H1 (cell line): ENCODE results near the gene ZSWIM6. TPM values are rescaled to one million over a fixed set of nuclear protein-coding genes. Genes with fewer than 3 reads are reported as not detected.
"Not testable (repeated sequence)": the region's sequence is repeated elsewhere in the genome, so short reads cannot be mapped to it uniquely, and the experiment has no call there.

Experiments
- CTCF ChIA-PET: fragments of 300-600 bp; sonication (Branson Sonifier 250); formaldehyde crosslinking; loops from one replicate; lab custom pipeline; 2021; ENCODE audit not compliant: partially characterized antibody; lab: Charles Lee
- POLR2A ChIA-PET: fragments of 300-600 bp; sonication (Branson Sonifier 250); formaldehyde crosslinking; loops from one replicate; lab custom pipeline; 2021; ENCODE audit warnings: inconsistent platforms; ENCODE audit not compliant: partially characterized antibody; lab: Charles Lee
- DNase-seq, 2 experiments: peaks; one replicate each; pipeline versions ENCODE4 v3.0.0 to v3.0.0-alpha.2; 2010 to 2022; ENCODE audit warnings: low spot score in 2 of 2, low read depth in 1 of 2, mixed read lengths in 1 of 2
- FAIRE-seq: peaks from 2 replicates; lab custom pipeline; 2011; peaks lifted over from hg19 to GRCh38; lab: Jason Lieb, UNC
- H2AFZ ChIP-seq: 2 replicates; pipeline ENCODE4 v1.8.1; 2012; ENCODE audit warnings: low read length, inconsistent platforms
- H2AK5ac ChIP-seq: 2 replicates; pipeline ENCODE4 v1.6.1; 2013; ENCODE audit warnings: low read depth, low read length
- H2BK120ac ChIP-seq: replicated peaks from 2 replicates; pipeline ENCODE3; 2013; ENCODE audit warnings: low read depth, low read length, inconsistent platforms
- H2BK12ac ChIP-seq: 2 replicates; pipeline ENCODE4 v1.6.1; 2013; ENCODE audit warnings: low read depth, low read length
- H2BK15ac ChIP-seq: 2 replicates; pipeline ENCODE4 v1.6.1; 2013; ENCODE audit warnings: low read length
- H2BK20ac ChIP-seq: 2 replicates; pipeline ENCODE4 v1.6.1; 2013; ENCODE audit warnings: low read length
- H2BK5ac ChIP-seq: 2 replicates; pipeline ENCODE4 v1.6.1; 2013; ENCODE audit warnings: low read depth, low read length
- H3K14ac ChIP-seq: 2 replicates; pipeline ENCODE4 v1.6.1; 2013; ENCODE audit warnings: inconsistent platforms; ENCODE audit not compliant: insufficient read length
- H3K18ac ChIP-seq: 2 replicates; pipeline ENCODE4 v1.6.1; 2013; ENCODE audit warnings: low read length; ENCODE audit errors: extremely low read depth
- H3K23ac ChIP-seq: 2 replicates; pipeline ENCODE4 v1.6.1; 2013; ENCODE audit warnings: inconsistent platforms; ENCODE audit not compliant: insufficient read length
- H3K23me2 ChIP-seq: 2 replicates; pipeline ENCODE4 v1.6.1; 2013; ENCODE audit warnings: low read depth, low read length
- H3K27ac ChIP-seq: 2 replicates; pipeline ENCODE4 v1.6.1; 2011; ENCODE audit warnings: low read depth, low read length, inconsistent platforms
- H3K27me3 ChIP-seq, 4 experiments: replicated peaks in 1 of 4; 1 replicate in 1 of 4; 2 replicates in 3 of 4; pipeline versions ENCODE4 v1.6.1 to v1.8.1; 2011 to 2013; ENCODE audit warnings: low read length in 3 of 4, mild to moderate bottlenecking in 3 of 4, inconsistent platforms in 2 of 4, mixed read lengths in 2 of 4, moderate library complexity in 1 of 4; ENCODE audit not compliant: control insufficient read depth in 3 of 4, insufficient read depth in 3 of 4; ENCODE audit errors: extremely low read depth in 1 of 4
- H3K36me3 ChIP-seq, 4 experiments: 2 replicates each; pipeline versions ENCODE4 v1.6.1 to v1.8.1; 2011 to 2013; ENCODE audit warnings: mild to moderate bottlenecking in 4 of 4, low read length in 3 of 4, moderate library complexity in 2 of 4, control low read depth in 1 of 4, inconsistent platforms in 1 of 4; ENCODE audit not compliant: insufficient read depth in 4 of 4, control insufficient read depth in 2 of 4
- H3K4ac ChIP-seq: replicated peaks from 2 replicates; pipeline ENCODE3; 2013; ENCODE audit warnings: low read length, low read depth, mixed read lengths, inconsistent platforms; ENCODE audit not compliant: insufficient read length
- H3K4me1 ChIP-seq, 4 experiments: replicated peaks in 1 of 4; 1 replicate in 1 of 4; 2 replicates in 3 of 4; pipeline versions ENCODE4 v1.6.1 to v1.8.1; 2011 to 2013; ENCODE audit warnings: low read length in 3 of 4, inconsistent platforms in 2 of 4, mixed read lengths in 1 of 4; ENCODE audit not compliant: insufficient read depth in 4 of 4, control insufficient read depth in 3 of 4
- H3K4me2 ChIP-seq, 2 experiments: 2 replicates each; pipeline versions ENCODE4 v1.6.1 to v1.8.1; 2011 to 2013; ENCODE audit warnings: low read depth in 2 of 2, low read length in 2 of 2, control low read depth in 1 of 2, inconsistent platforms in 1 of 2, mild to moderate bottlenecking in 1 of 2; ENCODE audit not compliant: insufficient read depth in 1 of 2
- H3K4me3 ChIP-seq, 4 experiments: fragments of 200-600, 300-600 bp in 1 of 4; sonication (generic), shearing (Covaris generic), sonication (Bioruptor Twin) in 1 of 4; 2 replicates each; pipeline versions ENCODE4 v1.5.1 to v1.8.1; 2011 to 2016; ENCODE audit warnings: low read length in 4 of 4, low read depth in 3 of 4, control low read depth in 2 of 4, inconsistent platforms in 2 of 4, mild to moderate bottlenecking in 2 of 4, mixed read lengths in 1 of 4, moderate library complexity in 1 of 4; ENCODE audit not compliant: insufficient read depth in 2 of 4; ENCODE audit errors: extremely low read depth in 1 of 4
- H3K56ac ChIP-seq: replicated peaks from 2 replicates; pipeline ENCODE3; 2013; ENCODE audit warnings: low read depth, mild to moderate bottlenecking, mixed read lengths, low read length, inconsistent platforms; ENCODE audit not compliant: insufficient read length
- H3K79me1 ChIP-seq: 2 replicates; pipeline ENCODE4 v1.6.1; 2013; ENCODE audit warnings: low read depth, low read length, control low read depth
- H3K79me2 ChIP-seq, 2 experiments: 2 replicates each; pipeline versions ENCODE4 v1.6.1 to v1.8.1; 2012 to 2013; ENCODE audit warnings: low read length in 2 of 2, mild to moderate bottlenecking in 2 of 2, inconsistent platforms in 1 of 2; ENCODE audit not compliant: insufficient read depth in 2 of 2, control insufficient read depth in 1 of 2
- H3K9ac ChIP-seq, 4 experiments: replicated peaks in 1 of 4; 1 replicate in 1 of 4; 2 replicates in 3 of 4; pipeline versions ENCODE4 v1.6.1 to v1.8.1; 2011 to 2013; ENCODE audit warnings: low read depth in 3 of 4, low read length in 3 of 4, control low read depth in 2 of 4, mild to moderate bottlenecking in 2 of 4, moderate library complexity in 2 of 4, inconsistent platforms in 1 of 4; ENCODE audit errors: extremely low read depth in 1 of 4
- H3K9me3 ChIP-seq, 2 experiments: 2 replicates each; pipeline versions ENCODE4 v1.6.1 to v1.8.1; 2012 to 2013; ENCODE audit warnings: mild to moderate bottlenecking in 2 of 2, moderate library complexity in 2 of 2, control low read depth in 1 of 2, inconsistent platforms in 1 of 2, low read depth in 1 of 2, low read length in 1 of 2, mixed read lengths in 1 of 2; ENCODE audit not compliant: insufficient read depth in 2 of 2
- H4K20me1 ChIP-seq, 2 experiments: replicated peaks in 1 of 2; 2 replicates each; pipeline versions ENCODE3 to v1.8.1; 2011 to 2013; ENCODE audit warnings: inconsistent platforms in 2 of 2, low read length in 2 of 2, mild to moderate bottlenecking in 1 of 2; ENCODE audit not compliant: insufficient read depth in 2 of 2, control insufficient read depth in 1 of 2
- H4K5ac ChIP-seq: 2 replicates; pipeline ENCODE4 v1.6.1; 2013; ENCODE audit warnings: low read length, low read depth, mixed read lengths, inconsistent platforms; ENCODE audit not compliant: insufficient read length
- H4K8ac ChIP-seq: 2 replicates; pipeline ENCODE4 v1.8.0; 2013; ENCODE audit warnings: mild to moderate bottlenecking, moderate library complexity, low read length, inconsistent platforms; ENCODE audit not compliant: insufficient read depth; ENCODE audit errors: extremely low read depth
- H4K91ac ChIP-seq: replicated peaks from 2 replicates; pipeline ENCODE3; 2013; ENCODE audit warnings: low read length, mixed read lengths, inconsistent platforms; ENCODE audit not compliant: insufficient read length
- polyA plus RNA-seq, 7 experiments: library from polyadenylated mRNA; depleted of rRNA in 3 of 7; stranded (reverse) in 5 of 7; unstranded in 2 of 7; fragments of >200 nt in 5 of 7; fragments of 200-250 nt in 2 of 7; gene quantifications; 1 replicate in 5 of 7; 2 replicates in 1 of 7; 4 replicates in 1 of 7; pipeline versions ENCODE4 v1.2.1 to v1.2.3, GENCODE V29; 2011 to 2013; ENCODE audit warnings: missing spikeins in 2 of 7, mixed read lengths in 2 of 7
- total RNA-seq: library from RNA; stranded (reverse); fragmentation: NEBNext Ultra II Directional; extraction: Animal tissue kit (Norgen Biotek cat#: 25700); gene quantifications from 2 replicates; pipeline ENCODE4 v1.2.1, GENCODE V29; 2021

The ZSWIM6 gene
- total and polyA plus RNA-seq, 2 of the 8 experiments (the other 6 are each of a cell fraction or from before 2014, with no cell fraction given), result 7.9 to 12.4 TPM

- H2AFZ ChIP-seq, FAIRE-seq, H2BK12ac ChIP-seq, H3K23me2 ChIP-seq, H3K9ac ChIP-seq, H3K27ac ChIP-seq, H4K20me1 ChIP-seq, H4K91ac ChIP-seq, H3K14ac ChIP-seq, H2BK20ac ChIP-seq, H3K9me3 ChIP-seq, H3K4ac ChIP-seq, H2AK5ac ChIP-seq, H3K4me3 ChIP-seq, H4K5ac ChIP-seq, H3K36me3 ChIP-seq, H2BK5ac ChIP-seq, DNase-seq, H3K56ac ChIP-seq, H3K18ac ChIP-seq, H4K8ac ChIP-seq, CTCF ChIA-PET, H3K79me1 ChIP-seq, POLR2A ChIA-PET, H2BK120ac ChIP-seq, H2BK15ac ChIP-seq, H3K27me3 ChIP-seq, H3K23ac ChIP-seq, H3K4me2 ChIP-seq: not testable (repeated sequence)
- Histone ChIP-seq H3K79me2 (peaks cover 0 to 67% of the 10 kb centered on the region in 2 experiments; a peak in 2 of 4 replicates), H3K4me1 (peaks cover 4 to 13% (median 11%) of the 10 kb centered on the region in 4 experiments)
Measured at GRCh38 chr5:61421262-61421661, 89.2 kb downstream of the ZSWIM6 start.
